Mammary epithelial cell (primary cell): ENCODE measurements around the gene MTLN.

Experiments
- EZH2 ChIP-seq: IDR thresholded peaks from 2 replicates; pipeline ENCODE4 v1.6.1; 2012; ENCODE audit warnings: low read length, inconsistent platforms, borderline replicate concordance
- TF ChIP-seq, protein P1 (sequence below), 2 donors: IDR thresholded peaks in 1 of 2; conservative IDR thresholded peaks in 1 of 2; 2 replicates each; pipeline ENCODE4 v1.5.1; 2011 to 2012; ENCODE audit warnings: inconsistent platforms in 2 of 2, low read length in 2 of 2, mild to moderate bottlenecking in 2 of 2, control low read depth in 1 of 2, low read depth in 1 of 2; ENCODE audit not compliant: insufficient read depth in 1 of 2; ENCODE audit errors: extremely low read depth in 1 of 2

- TF ChIP-seq, protein P1, sequence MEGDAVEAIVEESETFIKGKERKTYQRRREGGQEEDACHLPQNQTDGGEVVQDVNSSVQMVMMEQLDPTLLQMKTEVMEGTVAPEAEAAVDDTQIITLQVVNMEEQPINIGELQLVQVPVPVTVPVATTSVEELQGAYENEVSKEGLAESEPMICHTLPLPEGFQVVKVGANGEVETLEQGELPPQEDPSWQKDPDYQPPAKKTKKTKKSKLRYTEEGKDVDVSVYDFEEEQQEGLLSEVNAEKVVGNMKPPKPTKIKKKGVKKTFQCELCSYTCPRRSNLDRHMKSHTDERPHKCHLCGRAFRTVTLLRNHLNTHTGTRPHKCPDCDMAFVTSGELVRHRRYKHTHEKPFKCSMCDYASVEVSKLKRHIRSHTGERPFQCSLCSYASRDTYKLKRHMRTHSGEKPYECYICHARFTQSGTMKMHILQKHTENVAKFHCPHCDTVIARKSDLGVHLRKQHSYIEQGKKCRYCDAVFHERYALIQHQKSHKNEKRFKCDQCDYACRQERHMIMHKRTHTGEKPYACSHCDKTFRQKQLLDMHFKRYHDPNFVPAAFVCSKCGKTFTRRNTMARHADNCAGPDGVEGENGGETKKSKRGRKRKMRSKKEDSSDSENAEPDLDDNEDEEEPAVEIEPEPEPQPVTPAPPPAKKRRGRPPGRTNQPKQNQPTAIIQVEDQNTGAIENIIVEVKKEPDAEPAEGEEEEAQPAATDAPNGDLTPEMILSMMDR (conservative IDR thresholded peaks at IDR 0.05 in 1 of 2, IDR thresholded peaks at IDR 0.05 in 1 of 2; ENCODE audit: extremely low read depth in 1 of 2, insufficient read depth in 1 of 2, low read depth in 1 of 2, low read length in 2 of 2), result no peak
- TF ChIP-seq EZH2, result no peak
Observed at GRCh38 chr2:110167326-110168000, 44.9 kb downstream of the MTLN start.
